Muscle of back (tissue), 11 donors: ENCODE measurements around the gene SETD2. TPM values are rescaled to one million over a fixed set of nuclear protein-coding genes. Genes with fewer than 3 reads are reported as not detected.
A peak's percentile ranks its signal among the peaks of the same experiment; 100 is the strongest.
"Not testable (repeated sequence)": the region's sequence is repeated elsewhere in the genome, so short reads cannot be mapped to it uniquely, and the experiment has no call there.

Experiments
- DNase-seq, 3 donors: peaks; one replicate each; pipeline versions ENCODE4 v3.0.0 to v3.0.0-alpha.2; 2013
- polyA plus RNA-seq, 10 donors: library from polyadenylated mRNA; unstranded; fragments of 120-200 nt; gene quantifications; one replicate each; pipeline ENCODE4 v1.2.1, GENCODE V29; 2013; ENCODE audit not compliant: insufficient read length in 10 of 10

The SETD2 gene
- polyA plus RNA-seq, 10 donors, result 29.5 to 42.0 (median 36.4) TPM

DNA sequence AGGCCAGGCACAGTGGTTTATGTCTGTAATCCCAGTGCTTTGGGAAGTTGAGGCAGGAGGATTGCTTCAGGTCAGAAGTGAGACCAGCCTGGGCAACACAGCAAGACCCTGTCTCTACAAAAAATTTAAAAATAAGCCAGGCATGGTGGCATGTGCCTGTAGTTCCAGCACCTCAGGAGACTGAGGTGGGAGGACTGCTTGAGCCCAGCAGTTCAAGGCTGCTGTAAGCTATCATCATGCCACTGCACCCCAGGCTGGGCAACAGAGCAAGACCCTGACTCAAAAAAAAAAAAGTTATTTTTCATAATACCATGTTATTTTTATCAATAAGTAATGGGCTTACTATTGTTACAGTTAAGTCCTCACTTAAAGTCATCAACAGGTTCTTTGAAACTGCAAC lies 59.7 kb downstream of the SETD2 start:
- no peak for DNase-seq

DNA sequence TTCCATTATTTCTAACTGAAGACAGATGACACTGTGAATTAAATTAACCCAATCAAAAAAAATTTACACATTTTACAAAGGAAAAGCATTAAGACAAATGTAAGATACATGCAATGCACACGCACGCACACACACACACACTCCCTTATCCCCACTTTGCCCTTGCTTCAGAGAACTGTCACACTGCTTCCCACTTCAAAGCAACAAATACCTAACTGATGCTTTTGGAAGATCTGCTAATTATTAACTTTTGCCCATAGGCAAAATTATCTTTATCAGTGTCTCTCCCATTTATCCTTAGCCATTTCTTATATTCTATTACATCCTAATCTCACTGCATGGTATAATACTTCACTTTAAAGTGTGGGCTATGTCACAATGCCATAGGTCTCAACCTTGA lies 60.3 kb downstream of the SETD2 start:
- DNase-seq, result no peak

DNA sequence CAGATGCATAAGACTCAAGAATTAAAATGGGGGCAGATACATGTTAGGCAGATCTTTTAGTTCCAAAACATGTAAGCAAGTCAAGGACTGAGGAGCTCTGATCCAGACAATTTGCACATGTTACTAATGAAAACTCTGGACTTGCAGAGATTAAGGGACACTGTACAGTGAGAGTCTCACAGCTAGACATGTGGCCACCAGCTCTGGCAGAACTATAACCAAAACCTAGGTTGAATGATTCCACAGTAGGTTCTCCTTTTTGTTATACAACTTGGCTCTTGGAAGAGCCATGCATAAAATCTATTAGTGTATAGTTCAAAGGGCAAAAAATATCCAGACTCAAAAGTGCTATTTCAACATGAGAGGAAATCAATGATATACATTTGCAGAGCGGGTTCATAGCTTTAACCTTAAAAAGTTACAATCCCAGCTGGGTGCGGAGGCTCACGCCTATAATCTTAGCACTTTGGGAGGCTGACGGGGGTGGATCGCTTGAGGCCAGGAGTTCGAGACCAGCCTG lies 61.8 kb downstream of the SETD2 start:
- no peak for DNase-seq

DNA sequence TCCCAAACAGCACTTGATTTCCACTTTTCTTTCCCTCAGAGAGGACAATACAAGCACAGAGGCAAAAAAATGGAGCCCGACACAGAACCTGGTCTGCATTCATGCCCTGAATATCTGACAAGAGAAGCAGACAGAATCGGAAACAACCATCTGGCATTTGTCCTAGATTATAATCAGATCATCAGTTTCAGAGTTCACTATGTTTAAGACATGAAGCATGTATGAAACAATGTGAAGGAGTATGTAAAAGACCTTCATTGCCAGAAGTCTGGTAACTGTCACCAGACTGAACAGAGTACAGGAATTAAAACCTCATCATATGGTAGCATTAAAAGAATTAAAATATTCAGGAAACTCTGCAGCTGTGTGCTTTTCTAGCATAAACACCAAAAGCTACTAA lies 65.0 kb downstream of the SETD2 start:
- no peak for DNase-seq

DNA sequence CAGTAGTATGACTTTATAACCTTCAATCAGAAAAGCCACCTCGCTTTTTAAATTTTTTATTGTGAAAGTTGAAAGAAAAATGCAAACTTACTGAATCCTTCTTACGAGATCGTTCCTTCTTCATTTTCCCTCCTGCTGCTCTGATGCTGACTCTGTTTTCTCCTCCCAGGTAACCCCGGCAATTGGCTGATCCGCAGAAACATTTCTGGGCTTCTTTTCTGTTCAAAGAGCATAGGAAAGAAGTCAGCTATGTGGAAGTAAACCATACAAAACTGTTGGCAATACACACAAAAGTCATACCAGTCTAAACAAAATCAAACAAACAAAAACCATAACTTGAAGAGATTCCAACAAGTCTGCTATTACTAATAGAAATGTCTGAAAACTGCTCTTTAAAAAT lies 66.0 kb downstream of the SETD2 start:
- no peak for DNase-seq

DNA sequence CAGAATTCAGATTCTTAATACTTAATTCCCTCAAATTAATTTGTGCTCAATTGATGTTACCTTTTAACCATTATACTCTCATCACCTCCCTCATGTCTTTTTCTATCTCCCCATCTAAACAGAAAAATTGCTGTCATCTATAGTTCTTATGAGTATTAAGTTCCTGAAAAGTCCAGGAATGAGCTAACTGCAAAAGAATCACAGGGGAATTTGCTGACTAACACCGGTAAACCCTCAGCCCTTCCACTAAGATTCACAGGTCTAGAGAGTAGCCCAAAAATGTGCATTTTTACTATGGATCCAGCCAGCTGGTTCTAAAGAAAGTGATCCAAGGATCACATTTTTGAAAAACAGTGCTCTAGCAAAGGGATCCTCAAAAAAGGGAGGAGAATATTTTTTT lies 67.0 kb downstream of the SETD2 start:
- DNase-seq, result peak in 1 of 3 donors; percentile 34

DNA sequence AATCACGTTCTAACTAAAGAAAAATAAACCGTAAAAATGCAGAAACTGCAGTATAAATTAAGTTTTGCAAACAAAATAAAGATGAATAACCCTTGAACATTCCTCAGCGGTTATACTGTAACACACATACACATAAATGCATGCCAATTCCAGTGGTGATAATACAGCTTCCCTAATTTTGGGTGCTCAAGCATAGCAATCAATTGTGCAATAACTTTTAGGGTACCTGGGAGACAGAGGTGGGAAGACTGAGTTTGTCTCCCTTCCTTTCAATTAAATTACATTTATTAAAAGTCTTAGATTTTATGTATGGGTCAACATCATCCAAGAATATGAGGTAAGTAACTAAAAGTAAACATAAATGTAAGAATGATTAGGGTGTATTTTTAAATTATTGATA lies 71.8 kb downstream of the SETD2 start:
- DNase-seq, result no peak

DNA sequence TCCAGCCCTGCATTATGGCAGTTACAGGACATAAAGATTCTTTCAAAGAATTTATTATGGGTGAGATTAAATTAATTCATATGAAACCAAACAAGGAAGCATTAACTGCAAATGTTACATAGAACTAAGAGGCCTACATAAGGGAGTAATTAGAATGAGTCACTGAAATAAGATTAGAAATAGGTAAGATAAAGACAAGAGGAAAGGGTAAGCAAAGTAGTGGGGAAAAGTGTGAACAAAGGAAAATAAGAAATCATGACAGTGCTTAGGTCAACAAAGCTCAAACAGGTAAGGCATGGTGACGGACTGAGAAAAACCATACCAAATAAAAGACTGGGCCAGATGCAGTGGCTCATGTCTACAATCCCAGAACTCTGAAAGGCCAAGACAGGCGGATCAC lies 74.3 kb downstream of the SETD2 start:
- no peak for DNase-seq

DNA sequence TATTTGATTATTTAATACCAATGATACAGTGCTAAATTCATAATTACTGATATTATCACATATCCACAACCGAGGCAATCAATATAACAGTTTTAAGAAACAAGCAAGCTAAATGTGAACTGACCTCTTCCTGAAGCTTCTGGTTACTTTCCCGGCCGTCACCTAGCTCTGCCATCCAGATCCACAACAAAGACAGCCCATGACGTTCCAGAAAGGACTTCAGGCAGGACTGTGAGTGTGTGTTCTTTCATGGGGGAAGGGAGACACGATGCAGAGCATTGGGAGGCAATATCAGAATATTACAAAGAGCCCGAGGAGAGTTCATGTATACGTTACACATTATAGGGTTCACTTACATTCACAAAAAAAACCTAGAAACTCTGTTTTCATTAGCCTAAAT lies 77.8 kb downstream of the SETD2 start:
- no peak for DNase-seq

DNA sequence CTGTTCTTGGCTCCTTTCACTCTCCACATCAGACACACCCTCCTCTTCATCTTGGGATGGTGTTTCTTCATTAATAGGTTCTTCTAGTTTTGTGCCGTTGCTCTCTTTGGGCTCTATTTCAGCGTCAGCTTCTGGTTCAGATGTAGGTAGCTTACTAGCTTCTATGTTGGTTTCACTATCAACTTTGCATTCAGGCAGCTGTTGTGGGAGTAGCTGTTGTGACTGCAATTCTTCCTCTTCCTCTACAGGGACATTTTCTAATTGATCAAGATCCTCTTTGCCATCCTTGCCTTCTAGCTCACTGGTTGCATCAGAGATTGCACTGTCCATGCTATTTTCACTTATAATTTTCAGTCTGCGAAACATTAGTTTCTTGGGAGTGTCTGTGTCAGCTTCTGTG lies 80.1 kb downstream of the SETD2 start:
- no peak for DNase-seq

DNA sequence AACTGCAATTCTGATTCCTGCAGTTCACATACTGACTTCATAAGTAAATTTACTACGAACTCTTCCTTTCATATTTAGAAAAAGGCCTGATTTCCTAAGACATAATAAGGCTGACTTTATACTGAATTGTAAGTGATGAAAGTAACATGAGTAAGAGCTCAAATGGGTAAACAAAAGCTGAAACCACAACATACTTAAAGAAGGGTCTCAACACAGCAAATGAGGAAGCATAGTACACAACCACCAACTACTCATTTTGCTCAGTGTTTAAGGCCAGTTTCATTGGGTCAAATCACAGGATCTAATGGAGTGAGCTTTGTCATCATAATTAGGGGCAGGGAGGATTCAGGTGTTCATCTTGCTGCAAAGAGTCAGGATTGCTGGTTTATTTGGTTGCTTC lies 81.4 kb downstream of the SETD2 start:
- DNase-seq, result no peak

DNA sequence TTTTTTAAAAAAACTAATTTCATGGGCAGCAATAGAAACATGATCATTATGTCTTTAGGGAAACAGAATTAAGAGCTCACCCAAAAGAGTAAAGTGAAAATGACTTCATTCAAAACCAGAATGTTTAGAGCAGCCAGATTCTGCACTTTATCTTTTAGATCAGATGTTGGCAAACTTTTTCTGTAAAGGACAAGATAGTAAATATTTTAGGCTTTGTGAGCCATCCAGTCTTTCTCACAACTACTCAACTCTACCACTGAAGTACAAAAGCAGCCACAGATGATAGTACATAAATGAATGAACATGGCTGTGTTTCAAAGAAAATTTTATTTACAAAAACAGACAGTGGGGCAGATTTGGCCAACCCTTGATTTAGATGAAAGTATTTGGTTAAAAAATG lies 84.5 kb downstream of the SETD2 start:
- no peak for DNase-seq

DNA sequence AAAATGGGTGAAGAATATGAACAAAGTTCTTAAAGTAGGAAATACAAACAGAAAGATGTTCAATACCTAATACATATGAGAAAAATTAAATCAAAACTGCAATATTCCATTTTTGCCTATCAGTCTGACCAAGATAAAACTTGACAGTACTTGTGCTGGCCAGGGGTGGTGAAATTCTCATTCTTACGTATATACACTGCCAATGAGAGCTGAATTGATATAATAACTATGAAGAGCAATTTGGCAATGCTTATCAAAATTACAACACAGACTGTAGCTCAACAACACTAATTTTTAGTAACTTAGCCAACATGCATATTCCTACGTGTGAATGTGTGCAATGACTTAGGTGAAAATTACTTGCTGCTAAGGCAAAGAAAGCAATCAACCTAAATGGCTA lies 90.2 kb downstream of the SETD2 start:
- DNase-seq, result no peak

DNA sequence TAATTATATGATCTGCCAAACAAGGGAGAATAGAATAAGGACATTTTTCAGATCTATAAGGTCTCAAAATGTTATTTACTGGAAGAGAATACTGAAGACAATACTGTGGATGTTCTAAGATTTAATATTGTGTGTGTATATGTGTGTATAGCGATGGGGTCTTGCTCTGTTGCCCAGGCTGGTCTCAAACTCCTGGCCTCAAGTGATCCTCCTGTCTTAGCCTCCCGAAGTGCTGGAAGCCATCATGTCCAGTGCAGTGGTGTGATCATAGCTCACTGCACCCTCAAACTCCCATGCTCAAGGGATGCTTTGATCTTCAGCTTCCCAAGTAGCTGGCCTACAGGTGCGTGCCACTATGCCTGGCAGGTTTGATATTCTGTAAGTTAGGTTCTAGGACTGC lies 93.1 kb downstream of the SETD2 start:
- DNase-seq, result no peak

DNA sequence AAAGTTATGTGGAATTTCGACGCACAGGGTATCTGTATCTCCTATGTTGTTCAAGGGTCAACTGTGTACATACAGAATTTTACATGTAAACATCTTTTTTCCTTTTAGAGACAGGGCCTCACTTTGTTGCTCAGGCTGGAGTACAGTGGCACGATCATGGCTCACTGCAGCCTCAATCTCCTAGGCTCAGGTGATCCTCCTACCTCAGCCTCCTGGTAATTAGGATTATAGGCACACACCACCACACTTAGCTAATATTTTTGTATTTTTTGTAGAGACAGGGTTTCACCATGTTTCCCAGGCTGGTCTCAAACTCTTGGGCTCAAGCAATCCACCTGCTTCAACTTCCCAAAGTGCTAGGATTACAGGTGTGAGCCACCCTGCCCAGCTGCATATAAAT lies 97.7 kb downstream of the SETD2 start:
- not testable (repeated sequence) for DNase-seq

DNA sequence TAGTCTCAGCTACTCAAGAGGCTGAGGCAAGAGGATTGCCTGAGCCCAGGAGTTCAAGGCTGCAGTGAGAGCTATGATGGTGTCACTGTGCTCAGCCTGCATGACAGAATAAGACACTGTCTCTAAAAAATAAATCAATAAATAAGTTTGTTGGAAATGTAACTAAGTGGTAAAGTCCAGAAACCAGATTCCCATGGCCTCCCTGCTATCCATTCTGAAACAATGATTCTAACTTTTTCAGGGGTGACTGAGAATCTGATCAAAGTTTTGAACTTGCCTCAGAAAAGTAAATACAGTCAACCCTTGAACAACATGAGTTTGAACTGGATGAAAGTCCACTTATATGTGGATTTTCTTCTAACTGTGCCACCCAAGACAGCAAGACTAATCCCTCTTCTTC lies 98.2 kb downstream of the SETD2 start:
- DNase-seq, result no peak

DNA sequence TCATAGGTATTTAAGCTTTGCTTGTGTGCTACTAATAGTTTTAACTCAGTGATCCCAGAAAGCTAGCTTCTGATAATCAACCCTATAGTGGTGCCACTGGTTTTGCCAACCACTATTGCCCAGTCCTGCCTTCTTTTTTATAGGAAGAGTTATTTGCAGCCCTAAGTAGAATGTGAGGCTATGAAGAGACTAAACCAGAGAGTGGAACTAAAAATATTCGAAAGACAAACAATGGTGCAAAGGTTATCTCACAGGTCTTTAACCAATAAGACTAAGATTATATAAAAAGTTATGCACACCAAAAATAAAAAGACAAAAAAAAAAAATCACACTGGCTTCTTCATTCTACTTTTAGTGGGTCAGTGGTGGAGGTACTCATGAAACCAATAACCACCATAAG lies 98.9 kb downstream of the SETD2 start:
- DNase-seq, result no peak

DNA sequence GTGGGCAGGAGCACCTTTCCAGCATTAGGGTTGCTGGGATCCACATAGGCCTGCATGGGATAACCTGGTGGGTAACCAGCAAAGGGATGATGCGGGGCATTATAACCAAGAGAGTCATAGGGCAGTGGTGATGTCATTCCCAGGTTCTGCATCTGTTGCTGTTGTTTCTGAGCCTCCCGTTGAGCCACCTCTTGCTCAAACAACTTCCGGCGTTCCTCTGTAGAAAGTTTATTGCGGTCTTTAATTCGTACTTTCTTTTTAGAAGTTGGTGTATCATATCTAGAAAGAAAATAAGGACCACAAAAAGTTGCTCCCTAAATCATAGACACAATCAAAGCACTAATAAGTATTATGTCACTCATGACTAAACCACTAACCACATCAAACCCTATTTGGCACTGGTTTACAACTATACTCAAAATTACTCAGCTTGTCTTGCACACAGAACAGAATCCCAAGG lies 106.7 kb downstream of the SETD2 start:
- no peak for DNase-seq

DNA sequence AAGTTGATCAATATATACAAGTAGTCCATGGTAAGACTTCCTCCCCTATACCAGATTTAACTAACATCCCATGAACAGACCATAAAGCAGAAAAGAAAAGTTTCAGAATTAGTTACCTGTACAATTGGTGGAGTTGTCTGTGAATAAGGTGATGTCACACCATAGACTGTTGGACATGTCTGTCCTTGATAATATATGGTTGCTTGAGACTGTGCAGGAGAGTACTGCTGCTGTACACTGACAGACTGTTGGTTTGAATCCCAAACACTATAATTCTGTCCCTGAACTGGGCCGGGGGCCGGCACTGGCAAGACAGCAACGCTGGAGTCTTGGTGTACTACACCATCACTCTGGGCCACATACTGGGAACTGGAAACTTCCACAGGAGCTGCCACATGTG lies 107.2 kb downstream of the SETD2 start:
- DNase-seq, result no peak

DNA sequence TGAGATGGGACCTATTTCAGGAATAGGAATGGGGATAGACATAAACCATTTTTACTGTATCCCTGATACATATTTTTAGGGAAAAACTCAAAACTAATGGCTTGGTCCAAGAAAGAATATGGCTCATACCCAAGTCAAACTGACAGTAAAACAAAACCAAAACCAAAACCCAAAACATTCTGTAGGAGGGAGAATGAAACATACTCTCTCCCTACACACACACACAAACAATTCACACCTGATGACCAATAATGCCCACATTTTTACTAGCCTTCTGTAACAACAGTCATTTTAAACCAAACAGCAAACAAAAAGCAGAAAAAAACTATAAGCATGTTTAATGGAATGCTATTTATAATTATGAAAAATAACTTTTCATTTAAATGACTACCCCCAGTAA lies 109.5 kb downstream of the SETD2 start:
- no peak for DNase-seq

DNA sequence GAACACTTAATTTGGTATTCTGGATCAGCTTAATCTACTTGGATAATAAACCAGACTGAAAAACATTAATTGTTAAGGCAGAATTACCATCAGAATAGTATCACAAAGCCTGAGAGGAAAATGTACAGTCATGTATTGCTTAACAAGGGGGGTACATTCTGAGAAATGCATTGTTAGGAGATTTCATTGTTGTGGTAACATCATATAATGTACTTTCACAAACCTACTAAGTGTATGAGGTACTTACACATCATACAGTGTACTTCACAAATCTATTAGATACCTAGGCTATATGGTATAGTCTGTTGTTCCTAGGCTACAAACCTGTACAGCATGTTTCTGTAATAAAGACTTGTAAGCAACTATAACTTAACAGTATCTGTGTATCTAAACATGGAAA lies 116.2 kb downstream of the SETD2 start:
- no peak for DNase-seq

DNA sequence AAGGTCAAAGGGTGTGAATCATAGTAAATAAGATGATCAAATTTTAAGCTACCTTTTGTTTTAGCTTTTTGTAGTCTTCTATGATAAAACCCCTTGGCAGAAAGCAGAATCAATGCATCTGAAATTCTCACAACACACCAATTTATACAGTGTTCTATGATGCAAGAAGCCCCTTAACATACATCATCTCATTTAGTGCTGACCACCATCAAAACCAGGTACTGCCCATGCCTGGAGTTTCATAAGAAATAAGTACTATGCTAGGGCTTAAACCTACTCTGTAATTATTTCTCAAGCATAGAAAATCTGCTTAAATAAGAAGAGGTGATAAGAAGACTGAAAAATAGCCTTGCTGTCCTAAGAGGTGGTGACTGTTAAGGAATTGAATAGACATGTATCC lies 116.8 kb downstream of the SETD2 start:
- no peak for DNase-seq

DNA sequence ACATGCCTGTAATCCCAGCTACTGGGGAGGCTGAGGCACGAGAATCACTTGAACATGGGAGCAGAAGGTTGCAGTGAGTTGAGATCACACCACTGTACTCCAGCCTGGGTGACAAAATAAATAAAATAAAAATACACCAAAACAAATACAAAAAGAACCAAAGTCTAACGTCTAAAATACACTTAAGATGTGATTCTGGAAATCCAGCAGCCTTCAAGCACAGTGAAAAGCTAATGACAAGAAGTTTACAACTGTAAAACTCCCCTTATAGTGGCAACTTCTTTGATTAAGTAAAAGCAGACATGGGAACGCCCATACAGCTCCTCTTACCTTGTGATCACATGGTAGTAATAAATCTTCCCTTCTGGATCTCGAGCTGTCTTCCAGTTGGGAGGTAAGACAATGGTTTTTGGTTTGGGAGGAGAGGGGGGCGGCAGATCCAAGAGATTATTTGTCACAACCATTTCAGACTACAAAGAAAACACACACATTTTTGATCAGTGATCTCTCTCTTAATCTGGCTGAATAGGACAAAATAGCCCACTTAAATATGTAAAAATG lies 121.6 kb downstream of the SETD2 start:
- DNase-seq, result no peak

DNA sequence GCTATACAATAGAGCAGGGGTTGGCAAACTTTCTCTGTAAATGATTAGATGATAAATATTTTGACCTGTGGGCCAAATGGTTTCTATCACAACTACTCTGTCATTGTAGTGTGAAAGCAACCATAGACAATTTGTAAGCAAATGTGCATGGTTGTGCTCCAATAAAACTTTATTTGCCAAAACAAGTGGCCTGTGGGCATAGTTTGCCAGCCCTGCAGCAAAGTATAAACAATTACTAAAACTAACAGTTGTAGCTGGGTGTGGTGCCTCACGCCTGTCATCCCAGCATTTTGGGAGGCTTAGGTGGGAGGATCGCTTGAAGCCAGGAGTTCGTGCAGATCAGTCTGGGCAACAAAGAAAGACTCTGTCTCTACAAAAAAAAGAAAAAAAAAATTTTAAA lies 122.8 kb downstream of the SETD2 start:
- DNase-seq, result no peak

DNA sequence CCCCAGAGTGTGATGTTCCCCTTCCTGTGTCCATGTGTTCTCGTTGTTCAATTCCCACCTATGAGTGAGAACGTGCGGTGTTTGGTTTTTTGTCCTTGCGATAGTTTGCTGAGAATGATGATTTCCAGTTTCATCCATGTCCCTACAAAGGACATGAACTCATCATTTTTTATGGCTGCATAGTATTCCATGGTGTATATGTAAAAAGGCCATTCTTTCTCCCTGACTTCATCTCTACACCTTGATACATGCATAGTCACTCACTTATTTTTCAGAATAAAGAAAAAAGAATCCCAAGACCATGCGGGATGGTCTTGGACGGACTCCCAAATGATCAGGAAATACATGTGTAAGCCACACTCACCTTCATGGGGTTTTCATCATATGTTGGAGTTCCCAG lies 126.6 kb downstream of the SETD2 start:
- DNase-seq, result not testable (repeated sequence)
